ENCODE results near the gene CMSS1.

CMSS1 gene

GRCh38 chr3:100029052-100029451 lies 211.4 kb downstream of the CMSS1 start:
- DNase-seq (ENCODE audit: insufficient read length) (no peak), FAIRE-seq (no peak)
- TF ChIP-seq POLR2AphosphoS5 (IDR thresholded peaks at IDR 0.05; ENCODE audit: low read depth, low read length), result no peak
- TF ChIP-seq POLR2A (IDR thresholded peaks at IDR 0.05; ENCODE audit: low read depth, low read length), result no peak
- no peak for TF ChIP-seq TAF1 (IDR thresholded peaks at IDR 0.05; ENCODE audit: borderline replicate concordance, low read depth, low read length)

GRCh38 chr3:100029689-100030088 lies 212.0 kb downstream of the CMSS1 start:
- no peak for DNase-seq (ENCODE audit: insufficient read length)
- no peak for TF ChIP-seq POLR2A (IDR thresholded peaks at IDR 0.05; ENCODE audit: low read depth, low read length)
- no peak for TF ChIP-seq POLR2AphosphoS5 (IDR thresholded peaks at IDR 0.05; ENCODE audit: low read depth, low read length)
- no peak for TF ChIP-seq TAF1 (IDR thresholded peaks at IDR 0.05; ENCODE audit: borderline replicate concordance, low read depth, low read length)
- FAIRE-seq, result peak; percentile 21

GRCh38 chr3:100030346-100030745 lies 212.7 kb downstream of the CMSS1 start:
- FAIRE-seq (peak; percentile 17), DNase-seq (ENCODE audit: insufficient read length) (no peak)

GRCh38 chr3:100030914-100031425 lies 213.3 kb downstream of the CMSS1 start:
- DNase-seq (ENCODE audit: insufficient read length) (no peak), FAIRE-seq (no peak)
- TF ChIP-seq POLR2A (IDR thresholded peaks at IDR 0.05; ENCODE audit: low read depth, low read length), result no peak
- no peak for TF ChIP-seq TAF1 (IDR thresholded peaks at IDR 0.05; ENCODE audit: borderline replicate concordance, low read depth, low read length)
- no peak for TF ChIP-seq POLR2AphosphoS5 (IDR thresholded peaks at IDR 0.05; ENCODE audit: low read depth, low read length)

More at GRCh38 chr3:100030346-100030745, 212.7 kb downstream of the CMSS1 start:
- TF ChIP-seq POLR2AphosphoS5 (IDR thresholded peaks at IDR 0.05; ENCODE audit: low read depth, low read length), result no peak
- TF ChIP-seq TAF1 (IDR thresholded peaks at IDR 0.05; ENCODE audit: borderline replicate concordance, low read depth, low read length), result no peak
- no peak for TF ChIP-seq POLR2A (IDR thresholded peaks at IDR 0.05; ENCODE audit: low read depth, low read length)

GRCh38 chr3:100032243-100032642 lies 214.6 kb downstream of the CMSS1 start:
- TF ChIP-seq POLR2A (IDR thresholded peaks at IDR 0.05; ENCODE audit: low read depth, low read length), result no peak
- no peak for TF ChIP-seq TAF1 (IDR thresholded peaks at IDR 0.05; ENCODE audit: borderline replicate concordance, low read depth, low read length)
- TF ChIP-seq POLR2AphosphoS5 (IDR thresholded peaks at IDR 0.05; ENCODE audit: low read depth, low read length), result no peak
- peak; percentile 51 for FAIRE-seq
- no peak for DNase-seq (ENCODE audit: insufficient read length)

GRCh38 chr3:100033184-100033583 lies 215.5 kb downstream of the CMSS1 start:
- TF ChIP-seq POLR2A (IDR thresholded peaks at IDR 0.05; ENCODE audit: low read depth, low read length) (no peak), POLR2AphosphoS5 (IDR thresholded peaks at IDR 0.05; ENCODE audit: low read depth, low read length) (no peak), TAF1 (IDR thresholded peaks at IDR 0.05; ENCODE audit: borderline replicate concordance, low read depth, low read length) (no peak)
- DNase-seq (ENCODE audit: insufficient read length) (no peak), FAIRE-seq (no peak)

GRCh38 chr3:100033903-100034471 lies 216.3 kb downstream of the CMSS1 start:
- DNase-seq (ENCODE audit: insufficient read length), result no peak
- peak; percentile 9 for FAIRE-seq
- TF ChIP-seq POLR2AphosphoS5 (IDR thresholded peaks at IDR 0.05; ENCODE audit: low read depth, low read length) (no peak), TAF1 (IDR thresholded peaks at IDR 0.05; ENCODE audit: borderline replicate concordance, low read depth, low read length) (no peak), POLR2A (IDR thresholded peaks at IDR 0.05; ENCODE audit: low read depth, low read length) (no peak)

- no peak for FAIRE-seq
- no peak for DNase-seq (ENCODE audit: insufficient read length)
- TF ChIP-seq POLR2A (IDR thresholded peaks at IDR 0.05; ENCODE audit: low read depth, low read length) (no peak), POLR2AphosphoS5 (IDR thresholded peaks at IDR 0.05; ENCODE audit: low read depth, low read length) (no peak), TAF1 (IDR thresholded peaks at IDR 0.05; ENCODE audit: borderline replicate concordance, low read depth, low read length) (no peak)
These were observed 221.4 kb downstream of the CMSS1 start for GRCh38 chr3:100039075-100039474.

GRCh38 chr3:100040451-100041225 lies 223.0 kb downstream of the CMSS1 start:
- FAIRE-seq (no peak), DNase-seq (ENCODE audit: insufficient read length) (no peak)
- no peak for TF ChIP-seq TAF1 (IDR thresholded peaks at IDR 0.05; ENCODE audit: borderline replicate concordance, low read depth, low read length)
- no peak for TF ChIP-seq POLR2A (IDR thresholded peaks at IDR 0.05; ENCODE audit: low read depth, low read length)
- TF ChIP-seq POLR2AphosphoS5 (IDR thresholded peaks at IDR 0.05; ENCODE audit: low read depth, low read length), result no peak

GRCh38 chr3:100041328-100041749 lies 223.7 kb downstream of the CMSS1 start:
- FAIRE-seq (no peak), DNase-seq (ENCODE audit: insufficient read length) (no peak)
- TF ChIP-seq TAF1 (IDR thresholded peaks at IDR 0.05; ENCODE audit: borderline replicate concordance, low read depth, low read length) (no peak), POLR2AphosphoS5 (IDR thresholded peaks at IDR 0.05; ENCODE audit: low read depth, low read length) (no peak), POLR2A (IDR thresholded peaks at IDR 0.05; ENCODE audit: low read depth, low read length) (no peak)

- FAIRE-seq (peak; percentile 17), DNase-seq (ENCODE audit: insufficient read length) (no peak)
- no peak for TF ChIP-seq TAF1 (IDR thresholded peaks at IDR 0.05; ENCODE audit: borderline replicate concordance, low read depth, low read length)
- TF ChIP-seq POLR2A (IDR thresholded peaks at IDR 0.05; ENCODE audit: low read depth, low read length), result no peak
- no peak for TF ChIP-seq POLR2AphosphoS5 (IDR thresholded peaks at IDR 0.05; ENCODE audit: low read depth, low read length)
These were observed 224.7 kb downstream of the CMSS1 start for GRCh38 chr3:100042166-100042981.
